ENCODE results near the gene SMIM15.

DNA sequence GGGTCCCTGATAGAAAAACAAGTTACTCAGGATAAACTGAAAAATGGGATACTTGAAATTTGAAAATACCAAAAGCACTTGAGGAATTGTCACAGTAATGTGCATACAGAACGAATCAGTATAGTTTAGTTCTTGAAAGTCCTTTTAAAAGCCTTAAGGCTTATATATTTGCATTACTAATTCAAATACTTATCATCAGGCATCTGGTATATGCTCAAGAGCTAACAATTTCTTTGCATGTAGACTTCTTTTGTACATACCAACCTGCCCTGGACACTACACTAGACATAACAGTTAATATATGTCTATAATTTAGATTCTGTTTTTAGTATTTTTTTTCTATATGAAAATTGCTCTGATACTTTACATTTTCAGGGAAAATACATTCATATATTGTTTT, 43.2 kb downstream of the SMIM15 start:
- no peak for TF ChIP-seq POLR2A (IDR thresholded peaks at IDR 0.05; ENCODE audit: low read depth, low read length)
- TF ChIP-seq, protein P1, sequence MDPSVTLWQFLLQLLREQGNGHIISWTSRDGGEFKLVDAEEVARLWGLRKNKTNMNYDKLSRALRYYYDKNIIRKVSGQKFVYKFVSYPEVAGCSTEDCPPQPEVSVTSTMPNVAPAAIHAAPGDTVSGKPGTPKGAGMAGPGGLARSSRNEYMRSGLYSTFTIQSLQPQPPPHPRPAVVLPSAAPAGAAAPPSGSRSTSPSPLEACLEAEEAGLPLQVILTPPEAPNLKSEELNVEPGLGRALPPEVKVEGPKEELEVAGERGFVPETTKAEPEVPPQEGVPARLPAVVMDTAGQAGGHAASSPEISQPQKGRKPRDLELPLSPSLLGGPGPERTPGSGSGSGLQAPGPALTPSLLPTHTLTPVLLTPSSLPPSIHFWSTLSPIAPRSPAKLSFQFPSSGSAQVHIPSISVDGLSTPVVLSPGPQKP (IDR thresholded peaks at IDR 0.05; ENCODE audit: borderline replicate concordance, low read depth, low read length) = no peak
- no peak for TF ChIP-seq RFX5 (IDR thresholded peaks at IDR 0.05; ENCODE audit: low read depth, low read length)
- TF ChIP-seq, protein P2, sequence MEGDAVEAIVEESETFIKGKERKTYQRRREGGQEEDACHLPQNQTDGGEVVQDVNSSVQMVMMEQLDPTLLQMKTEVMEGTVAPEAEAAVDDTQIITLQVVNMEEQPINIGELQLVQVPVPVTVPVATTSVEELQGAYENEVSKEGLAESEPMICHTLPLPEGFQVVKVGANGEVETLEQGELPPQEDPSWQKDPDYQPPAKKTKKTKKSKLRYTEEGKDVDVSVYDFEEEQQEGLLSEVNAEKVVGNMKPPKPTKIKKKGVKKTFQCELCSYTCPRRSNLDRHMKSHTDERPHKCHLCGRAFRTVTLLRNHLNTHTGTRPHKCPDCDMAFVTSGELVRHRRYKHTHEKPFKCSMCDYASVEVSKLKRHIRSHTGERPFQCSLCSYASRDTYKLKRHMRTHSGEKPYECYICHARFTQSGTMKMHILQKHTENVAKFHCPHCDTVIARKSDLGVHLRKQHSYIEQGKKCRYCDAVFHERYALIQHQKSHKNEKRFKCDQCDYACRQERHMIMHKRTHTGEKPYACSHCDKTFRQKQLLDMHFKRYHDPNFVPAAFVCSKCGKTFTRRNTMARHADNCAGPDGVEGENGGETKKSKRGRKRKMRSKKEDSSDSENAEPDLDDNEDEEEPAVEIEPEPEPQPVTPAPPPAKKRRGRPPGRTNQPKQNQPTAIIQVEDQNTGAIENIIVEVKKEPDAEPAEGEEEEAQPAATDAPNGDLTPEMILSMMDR (conservative IDR thresholded peaks at IDR 0.05; ENCODE audit: low read depth, low read length) = no peak
- TF ChIP-seq MXI1 (IDR thresholded peaks at IDR 0.05; ENCODE audit: borderline replicate concordance, low read depth, low read length) = no peak
- TF ChIP-seq, protein P3, sequence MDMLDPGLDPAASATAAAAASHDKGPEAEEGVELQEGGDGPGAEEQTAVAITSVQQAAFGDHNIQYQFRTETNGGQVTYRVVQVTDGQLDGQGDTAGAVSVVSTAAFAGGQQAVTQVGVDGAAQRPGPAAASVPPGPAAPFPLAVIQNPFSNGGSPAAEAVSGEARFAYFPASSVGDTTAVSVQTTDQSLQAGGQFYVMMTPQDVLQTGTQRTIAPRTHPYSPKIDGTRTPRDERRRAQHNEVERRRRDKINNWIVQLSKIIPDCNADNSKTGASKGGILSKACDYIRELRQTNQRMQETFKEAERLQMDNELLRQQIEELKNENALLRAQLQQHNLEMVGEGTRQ (IDR thresholded peaks at IDR 0.05; ENCODE audit: low read depth, low read length) = no peak
- TF ChIP-seq MAFK (IDR thresholded peaks at IDR 0.05; ENCODE audit: low read depth, low read length) = no peak
